Osteoblast (primary cell): ENCODE results near the gene DHFR. TPM values are rescaled to one million over a fixed set of nuclear protein-coding genes. Genes with fewer than 3 reads are reported as not detected.

Source experiments
- DNase-seq: peaks from one replicate; pipeline ENCODE4 v3.0.0; 2011; ENCODE audit warnings: low spot score, mixed read lengths; ENCODE audit not compliant: insufficient read length; ENCODE audit errors: missing footprints
- H2AFZ ChIP-seq: 2 replicates; pipeline ENCODE4 v1.6.0; 2011; ENCODE audit warnings: mild to moderate bottlenecking, low read length
- H3K27ac ChIP-seq: 2 replicates; pipeline ENCODE4 v1.5.1; 2011; ENCODE audit warnings: mild to moderate bottlenecking, low read depth, low read length, moderate library complexity
- H3K27me3 ChIP-seq: 2 replicates; pipeline ENCODE4 v1.6.0; 2012; ENCODE audit warnings: mild to moderate bottlenecking, control low read depth, inconsistent platforms, low read length, moderate library complexity; ENCODE audit not compliant: insufficient read depth
- H3K36me3 ChIP-seq: 2 replicates; pipeline ENCODE4 v1.5.1; 2011; ENCODE audit warnings: mild to moderate bottlenecking, low read length, control low read depth, moderate library complexity; ENCODE audit not compliant: insufficient read depth
- H3K4me1 ChIP-seq: 2 replicates; pipeline ENCODE4 v1.5.1; 2011; ENCODE audit warnings: mild to moderate bottlenecking, low read length, control low read depth, moderate library complexity; ENCODE audit not compliant: insufficient read depth
- H3K4me2 ChIP-seq: 2 replicates; pipeline ENCODE4 v1.6.0; 2011; ENCODE audit warnings: mild to moderate bottlenecking, low read length; ENCODE audit not compliant: insufficient read depth
- H3K4me3 ChIP-seq: fragments of 200-600 bp; sonication (generic); 3 replicates; pipeline ENCODE4 v1.5.1; 2012; ENCODE audit warnings: mild to moderate bottlenecking, low read length, inconsistent platforms; ENCODE audit not compliant: insufficient read depth
- H3K79me2 ChIP-seq: 2 replicates; pipeline ENCODE4 v1.6.0; 2012; ENCODE audit warnings: mild to moderate bottlenecking, low read length, control low read depth, inconsistent platforms; ENCODE audit not compliant: insufficient read depth
- H3K9me3 ChIP-seq: 2 replicates; pipeline ENCODE4 v1.5.1; 2011; ENCODE audit warnings: low read depth, low read length, control low read depth
- H4K20me1 ChIP-seq: 2 replicates; pipeline ENCODE4 v1.6.0; 2012; ENCODE audit warnings: mild to moderate bottlenecking, low read length, control low read depth; ENCODE audit not compliant: insufficient read depth
- total RNA-seq: library from RNA; depleted of rRNA; stranded (reverse); fragments of >200 nt; gene quantifications from 2 replicates; pipeline ENCODE4 v1.2.3, GENCODE V29; 2012
- TF ChIP-seq, protein P1 (sequence below): IDR thresholded peaks from 2 replicates; pipeline ENCODE4 v1.5.1; 2011; ENCODE audit warnings: mild to moderate bottlenecking, low read depth, low read length, moderate library complexity; ENCODE audit errors: extremely low read depth

DHFR gene
- total RNA-seq, 1 donor = 15.2 TPM

GRCh38 chr5:80618438-80618837 lies 36.3 kb downstream of the DHFR start:
- H3K36me3 ChIP-seq = no peaks in the 10 kb centered on the region
- H3K27me3 ChIP-seq = no peaks in the 10 kb centered on the region
- no peak overlapping the region for H3K4me3 ChIP-seq
- DNase-seq = no peak
- no peak overlapping the region for H2AFZ ChIP-seq
- H3K9me3 ChIP-seq = no peaks in the 10 kb centered on the region
- H3K4me2 ChIP-seq = no peak overlapping the region
- H3K4me1 ChIP-seq = no peaks in the 10 kb centered on the region
- TF ChIP-seq, protein P1, sequence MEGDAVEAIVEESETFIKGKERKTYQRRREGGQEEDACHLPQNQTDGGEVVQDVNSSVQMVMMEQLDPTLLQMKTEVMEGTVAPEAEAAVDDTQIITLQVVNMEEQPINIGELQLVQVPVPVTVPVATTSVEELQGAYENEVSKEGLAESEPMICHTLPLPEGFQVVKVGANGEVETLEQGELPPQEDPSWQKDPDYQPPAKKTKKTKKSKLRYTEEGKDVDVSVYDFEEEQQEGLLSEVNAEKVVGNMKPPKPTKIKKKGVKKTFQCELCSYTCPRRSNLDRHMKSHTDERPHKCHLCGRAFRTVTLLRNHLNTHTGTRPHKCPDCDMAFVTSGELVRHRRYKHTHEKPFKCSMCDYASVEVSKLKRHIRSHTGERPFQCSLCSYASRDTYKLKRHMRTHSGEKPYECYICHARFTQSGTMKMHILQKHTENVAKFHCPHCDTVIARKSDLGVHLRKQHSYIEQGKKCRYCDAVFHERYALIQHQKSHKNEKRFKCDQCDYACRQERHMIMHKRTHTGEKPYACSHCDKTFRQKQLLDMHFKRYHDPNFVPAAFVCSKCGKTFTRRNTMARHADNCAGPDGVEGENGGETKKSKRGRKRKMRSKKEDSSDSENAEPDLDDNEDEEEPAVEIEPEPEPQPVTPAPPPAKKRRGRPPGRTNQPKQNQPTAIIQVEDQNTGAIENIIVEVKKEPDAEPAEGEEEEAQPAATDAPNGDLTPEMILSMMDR = no peak
- no peaks in the 10 kb centered on the region for H3K79me2 ChIP-seq
- no peak overlapping the region for H3K27ac ChIP-seq
- H4K20me1 ChIP-seq = no peaks in the 10 kb centered on the region

- no peak for DNase-seq
- Histone ChIP-seq H3K36me3 (no peaks in the 10 kb centered on the region), H2AFZ (no peak overlapping the region), H4K20me1 (no peaks in the 10 kb centered on the region), H3K4me3 (no peak overlapping the region), H3K4me1 (no peaks in the 10 kb centered on the region), H3K27me3 (no peaks in the 10 kb centered on the region), H3K9me3 (no peaks in the 10 kb centered on the region), H3K27ac (no peak overlapping the region), H3K79me2 (no peaks in the 10 kb centered on the region), H3K4me2 (no peak overlapping the region)
- TF ChIP-seq, protein P1 = no peak
Measured at GRCh38 chr5:80615266-80615914, 39.4 kb downstream of the DHFR start.

DNA sequence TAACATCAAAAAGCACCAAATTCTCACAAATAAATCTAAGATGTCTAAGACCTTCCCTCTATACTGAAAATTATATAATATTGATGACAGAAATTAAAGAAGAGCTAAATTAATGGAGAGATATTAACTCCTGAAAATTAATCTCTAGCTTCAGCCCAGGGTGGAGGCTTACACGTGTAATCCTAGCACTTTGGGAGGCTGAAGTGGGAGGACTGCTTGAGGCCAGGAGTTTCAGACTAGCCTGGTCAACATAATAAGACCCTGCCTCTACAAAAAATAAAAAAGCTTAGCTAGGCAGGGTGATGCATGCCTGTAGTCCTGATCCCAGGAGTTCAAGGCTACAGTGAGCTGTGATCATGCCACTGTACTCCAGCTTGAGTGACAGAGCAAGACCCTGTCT lies 45.1 kb downstream of the DHFR start:
- Histone ChIP-seq H4K20me1 (no peaks in the 10 kb centered on the region), H2AFZ (no peak overlapping the region), H3K36me3 (no peaks in the 10 kb centered on the region), H3K4me1 (no peaks in the 10 kb centered on the region), H3K9me3 (no peaks in the 10 kb centered on the region), H3K27me3 (no peaks in the 10 kb centered on the region), H3K4me3 (no peak overlapping the region), H3K4me2 (no peak overlapping the region), H3K79me2 (no peaks in the 10 kb centered on the region), H3K27ac (no peak overlapping the region)
- TF ChIP-seq, protein P1 = no peak
- no peak for DNase-seq

GRCh38 chr5:80608731-80609130 lies 46.1 kb downstream of the DHFR start:
- H3K27me3 ChIP-seq = no peaks in the 10 kb centered on the region
- no peaks in the 10 kb centered on the region for H3K4me1 ChIP-seq
- no peaks in the 10 kb centered on the region for H3K79me2 ChIP-seq
- DNase-seq = no peak
- no peak overlapping the region for H2AFZ ChIP-seq
- H4K20me1 ChIP-seq = no peaks in the 10 kb centered on the region
- H3K27ac ChIP-seq = no peak overlapping the region
- no peaks in the 10 kb centered on the region for H3K9me3 ChIP-seq
- no peak overlapping the region for H3K4me2 ChIP-seq
- no peaks in the 10 kb centered on the region for H3K36me3 ChIP-seq
- TF ChIP-seq, protein P1 = no peak
- no peak overlapping the region for H3K4me3 ChIP-seq
